ENCODE data around the gene MATCAP1.

Gene MATCAP1

GRCh38 chr16:67170949-67171649, 12.7 kb downstream of the MATCAP1 start:
- no peak for DNase-seq (ENCODE audit: low read depth)

- DNase-seq (ENCODE audit: low read depth) = peak; percentile 83
These were observed 13.4 kb downstream of the MATCAP1 start, which contains the start of gene NOL3 for GRCh38 chr16:67170168-67170948. Gene NOL3 (plus strand): TSS chr16:67170538.

- DNase-seq (ENCODE audit: low read depth) = no peak
These were observed 14.1 kb downstream of the MATCAP1 start for GRCh38 chr16:67169642-67170167.

DNA sequence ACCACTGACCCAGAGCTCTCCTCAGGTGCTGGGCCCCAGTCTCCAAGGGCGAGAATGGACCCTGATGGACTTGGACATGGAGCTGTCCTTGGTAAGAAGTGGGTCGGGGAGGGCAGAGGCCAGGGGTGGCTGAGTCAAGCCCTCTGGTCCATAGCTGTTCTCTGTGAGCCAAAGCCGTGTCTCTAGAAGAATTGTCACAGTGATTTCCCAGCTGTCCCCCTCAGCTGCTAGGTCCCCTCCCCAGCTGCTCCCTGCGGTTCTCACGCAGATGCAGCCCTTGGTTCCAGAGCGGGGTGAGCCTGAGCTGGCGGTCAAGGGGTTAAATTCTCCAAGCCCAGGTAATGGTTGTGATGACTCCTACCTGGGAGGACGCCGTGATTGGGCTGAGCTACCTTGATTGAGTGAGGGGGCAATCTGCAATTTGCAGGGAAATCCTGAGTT, 14.7 kb downstream of the MATCAP1 start:
- no peak for DNase-seq (ENCODE audit: low read depth)

DNA sequence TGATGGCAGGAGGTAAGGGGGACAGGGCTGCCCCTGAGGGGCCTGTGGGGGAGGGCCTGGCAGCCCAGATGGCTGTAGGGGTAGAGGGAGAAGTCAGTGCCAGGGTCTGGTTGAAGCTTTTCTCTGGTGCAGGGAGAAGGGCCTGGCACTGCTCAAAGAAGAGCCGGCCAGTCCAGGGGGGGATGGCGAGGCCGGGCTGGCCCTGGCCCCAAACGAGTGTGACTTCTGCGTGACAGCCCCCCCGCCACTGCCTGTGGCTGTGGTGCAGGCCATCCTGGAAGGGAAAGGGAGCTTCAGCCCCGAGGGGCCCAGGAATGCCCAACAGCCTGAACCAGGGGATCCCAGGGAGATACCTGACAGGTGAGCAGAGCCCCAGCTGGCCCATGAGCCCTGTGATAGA, 16.2 kb downstream of the MATCAP1 start:
- DNase-seq (ENCODE audit: low read depth) = no peak

- DNase-seq (ENCODE audit: low read depth) = no peak
These were observed 17.1 kb downstream of the MATCAP1 start for GRCh38 chr16:67166598-67167168.

- DNase-seq (ENCODE audit: low read depth) = no peak
These were observed 17.6 kb downstream of the MATCAP1 start for GRCh38 chr16:67166110-67166547.

DNA sequence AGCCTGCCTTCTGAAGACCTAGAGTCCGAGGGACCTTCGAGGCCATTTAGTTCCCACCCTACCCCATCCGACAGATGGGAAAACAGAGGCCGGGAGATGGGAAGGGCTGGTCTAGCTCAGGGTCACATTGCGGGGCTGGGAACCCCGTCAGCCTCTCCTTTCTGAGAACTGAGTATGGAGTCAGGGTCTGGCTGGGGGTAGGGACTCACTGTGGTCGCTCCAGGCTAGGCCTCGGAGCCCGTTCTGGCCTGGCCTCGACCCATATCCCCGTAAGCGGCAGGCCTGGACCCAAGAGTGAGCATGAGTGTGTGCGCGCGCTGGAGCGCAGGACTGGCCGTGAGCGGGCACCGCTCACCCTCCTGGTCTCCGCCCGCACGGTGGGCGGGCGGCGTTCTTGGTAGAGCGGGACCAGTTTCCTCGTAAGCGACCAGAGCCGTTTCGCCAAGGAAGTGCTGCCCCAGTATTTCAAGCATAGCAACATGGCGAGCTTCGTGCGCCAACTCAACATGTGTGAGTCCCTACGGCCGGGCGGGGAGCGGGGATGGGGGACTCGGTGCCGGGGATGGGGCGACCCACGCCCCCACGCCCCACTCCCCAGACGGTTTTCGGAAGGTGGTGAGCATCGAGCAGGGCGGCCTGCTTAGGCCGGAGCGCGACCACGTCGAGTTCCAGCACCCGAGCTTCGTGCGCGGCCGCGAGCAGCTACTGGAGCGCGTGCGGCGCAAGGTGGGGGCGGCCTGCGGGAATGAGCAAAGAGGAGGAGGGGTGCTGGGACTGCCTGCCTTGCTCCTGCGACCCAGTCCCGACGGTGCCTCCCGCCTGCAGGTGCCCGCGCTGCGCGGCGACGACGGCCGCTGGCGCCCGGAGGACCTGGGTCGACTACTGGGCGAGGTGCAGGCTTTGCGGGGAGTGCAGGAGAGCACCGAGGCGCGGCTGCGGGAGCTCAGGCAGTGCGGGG, 18.4 kb downstream of the MATCAP1 start:
- DNase-seq (ENCODE audit: low read depth) = no peak

- DNase-seq (ENCODE audit: low read depth) = no peak
These were observed 19.1 kb downstream of the MATCAP1 start, which contains the start of gene HSF4 for GRCh38 chr16:67164599-67165061. Gene HSF4 (plus strand): TSS chr16:67164745. CDS start chr16:67164812, 67 bp downstream.

- DNase-seq (ENCODE audit: low read depth) = no peak
These were observed 19.7 kb downstream of the MATCAP1 start for GRCh38 chr16:67163999-67164558.

GRCh38 chr16:67163164-67163998, 20.4 kb downstream of the MATCAP1 start:
- DNase-seq (ENCODE audit: low read depth) = peak; percentile 70

DNA sequence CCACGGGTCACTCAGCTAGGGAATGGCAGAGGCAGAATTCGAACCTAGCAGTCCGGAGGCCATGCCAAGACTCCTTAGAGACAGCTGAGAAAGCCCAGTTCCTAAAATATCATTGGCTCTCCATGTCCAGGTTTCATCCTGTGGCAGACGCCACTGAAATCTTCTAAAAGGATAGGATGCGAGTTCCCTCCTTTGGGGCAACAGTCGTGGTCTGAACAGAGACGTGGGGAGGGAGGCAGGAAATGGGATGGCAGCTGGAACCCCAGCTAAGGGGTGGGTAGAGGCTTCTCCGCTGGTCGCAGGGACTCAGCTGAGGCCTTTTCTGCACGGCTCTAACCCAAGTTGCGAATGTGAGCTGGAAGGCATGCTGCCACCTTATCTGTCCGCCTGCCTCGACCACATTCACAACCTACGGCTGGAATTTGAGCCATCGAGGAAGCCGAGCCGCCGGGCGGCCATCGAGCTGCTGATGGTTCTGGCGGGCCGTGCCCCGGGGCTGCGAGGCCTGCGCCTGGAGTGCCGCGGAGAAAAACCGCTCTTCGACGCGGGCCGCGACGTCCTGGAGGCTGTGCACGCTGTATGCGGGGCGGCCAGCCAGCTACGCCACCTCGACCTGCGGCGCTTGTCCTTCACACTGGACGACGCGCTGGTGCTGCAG, 21.1 kb downstream of the MATCAP1 start:
- peak; percentile 68 for DNase-seq (ENCODE audit: low read depth)

DNA sequence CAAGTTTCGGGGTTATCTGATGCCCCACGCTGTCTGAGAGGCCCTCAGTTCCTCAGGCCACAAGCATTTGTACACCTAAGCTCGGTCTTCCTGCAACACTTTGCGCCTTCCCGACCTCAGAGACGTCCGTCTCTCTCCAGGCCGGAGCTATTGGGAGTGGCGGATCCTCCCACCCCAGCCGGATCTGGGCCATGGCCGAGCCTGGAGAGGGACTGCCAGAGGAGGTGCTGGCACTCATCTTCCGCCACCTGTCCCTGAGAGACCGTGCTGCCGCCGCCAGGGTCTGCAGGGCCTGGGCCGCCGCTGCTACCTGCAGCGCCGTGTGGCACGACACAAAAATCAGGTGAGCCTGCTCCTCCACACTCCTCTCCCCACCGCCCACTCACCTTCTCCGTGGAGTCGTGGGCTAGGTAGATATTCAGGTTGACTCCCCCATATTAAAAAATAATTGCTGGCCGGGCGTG, 22.1 kb downstream of the MATCAP1 start:
- DNase-seq (ENCODE audit: low read depth) = no peak

GRCh38 chr16:67158637-67159600, 24.8 kb downstream of the MATCAP1 start:
- no peak for DNase-seq (ENCODE audit: low read depth)

- DNase-seq (ENCODE audit: low read depth) = no peak
These were observed 25.7 kb downstream of the MATCAP1 start for GRCh38 chr16:67157892-67158635.

GRCh38 chr16:67157106-67157748, 26.5 kb downstream of the MATCAP1 start:
- no peak for DNase-seq (ENCODE audit: low read depth)
